M059J (cell line): Measurements from ENCODE around the gene TEC. TPM values are rescaled to one million over a fixed set of nuclear protein-coding genes. Genes with fewer than 3 reads are reported as not detected.
"Not testable (repeated sequence)": the region's sequence is repeated elsewhere in the genome, so short reads cannot be mapped to it uniquely, and the experiment has no call there.

Experiments used
- DNase-seq: peaks from one replicate; pipeline ENCODE4 v3.0.0-alpha.2; 2012; ENCODE audit warnings: low read depth
- total RNA-seq: library from RNA; depleted of rRNA; stranded (reverse); fragments of >200 nt; shearing (Covaris generic); gene quantifications from 2 replicates; pipeline ENCODE4 v1.2.3, GENCODE V29; 2014

TEC gene
- total RNA-seq, 1 experiment from 2014 or later = 0.12 TPM

DNA sequence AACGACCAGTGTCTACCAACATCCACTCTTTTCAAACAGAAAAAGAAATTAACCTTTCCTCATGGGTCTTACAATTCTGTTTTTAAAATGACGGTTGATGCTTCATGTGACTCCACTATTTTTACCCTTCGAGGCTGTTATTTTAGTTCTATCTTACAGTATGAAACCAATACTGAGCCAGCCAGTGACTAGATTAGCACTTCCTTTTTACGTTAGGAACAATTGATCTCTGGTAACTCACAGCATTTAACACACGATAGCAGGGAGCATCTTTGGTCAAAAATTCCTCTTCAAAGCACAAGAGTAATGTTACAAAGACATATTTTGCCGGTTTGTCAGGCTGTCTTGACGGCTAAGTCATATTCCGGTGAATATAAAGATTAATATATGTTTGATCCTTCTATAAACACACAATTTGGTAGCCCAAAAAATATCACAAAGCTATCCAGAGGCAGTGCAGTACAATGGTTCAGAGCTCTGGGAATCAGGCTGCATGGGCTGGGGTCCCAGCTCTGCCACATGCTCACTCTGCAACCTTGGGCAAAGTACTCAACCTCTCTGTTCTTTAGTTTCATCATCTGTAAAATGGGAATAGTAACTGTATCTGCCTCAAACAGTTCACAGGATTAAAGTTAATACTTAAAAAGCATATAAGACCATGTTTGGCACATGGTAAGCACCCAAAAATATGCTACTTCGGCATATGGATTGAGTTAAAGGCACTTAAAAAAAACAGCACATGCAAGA is 72.7 kb downstream of the TEC start:
- no peak for DNase-seq

DNA sequence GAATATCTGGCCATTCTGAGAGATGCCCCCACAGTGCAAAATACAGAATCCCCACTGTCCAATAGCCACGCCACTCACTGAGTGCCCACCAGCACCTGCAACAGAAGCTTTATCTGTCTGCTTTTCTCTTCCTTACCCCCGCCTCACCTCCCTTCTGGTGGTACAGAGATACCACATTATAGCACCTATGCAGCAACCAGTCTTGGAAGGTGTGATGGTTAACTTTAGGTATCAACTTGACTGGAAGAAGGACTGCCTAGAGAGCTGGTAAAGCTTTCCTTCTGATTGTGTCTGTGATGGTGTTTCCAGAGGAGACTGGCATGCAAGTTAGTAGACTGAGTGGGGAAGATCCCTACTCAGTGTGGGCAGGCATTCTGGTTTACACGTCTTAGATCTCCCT is 73.8 kb downstream of the TEC start:
- DNase-seq = no peak

DNA sequence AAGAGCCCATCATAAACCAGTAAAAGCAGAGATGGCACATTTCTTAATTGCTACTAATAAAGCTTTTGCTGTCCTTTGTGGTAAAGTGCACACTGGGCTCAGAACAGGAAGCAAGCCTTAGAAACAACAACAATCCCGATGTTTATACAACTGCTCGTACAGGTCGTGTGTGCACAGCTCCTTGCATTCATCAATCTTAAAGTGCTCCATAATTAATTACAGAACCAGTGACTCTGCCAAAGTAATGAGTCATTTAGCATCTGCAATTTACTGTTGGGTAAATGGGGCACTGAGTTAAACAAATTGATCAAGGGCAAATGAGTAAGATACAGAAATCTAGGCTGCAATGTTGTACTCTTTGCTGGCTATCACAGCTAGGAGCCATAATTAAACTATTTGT is 74.3 kb downstream of the TEC start:
- peak; percentile 80 for DNase-seq

DNA sequence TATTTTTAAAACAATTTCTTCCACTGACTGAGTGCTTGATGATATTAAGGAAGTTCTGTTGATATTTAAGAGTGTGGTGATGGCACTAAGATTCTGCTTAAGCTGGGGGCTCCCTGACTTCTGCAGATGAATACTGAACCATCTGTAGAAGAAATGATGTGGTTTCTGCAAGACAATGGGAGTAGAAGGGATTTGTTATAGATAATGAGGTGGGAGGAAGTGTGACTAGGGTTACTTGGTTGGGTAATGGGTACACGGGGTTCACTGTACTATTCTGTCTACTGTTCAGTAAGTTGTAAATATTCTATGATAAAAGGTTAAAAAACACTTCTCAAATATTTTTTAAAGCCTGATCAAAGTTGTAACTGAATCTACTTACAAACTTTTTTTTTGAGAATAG is 74.7 kb downstream of the TEC start:
- DNase-seq = no peak

GRCh38 chr4:48193921-48194468 is 75.6 kb downstream of the TEC start:
- no peak for DNase-seq

GRCh38 chr4:48193096-48193836 is 76.4 kb downstream of the TEC start:
- no peak for DNase-seq

DNA sequence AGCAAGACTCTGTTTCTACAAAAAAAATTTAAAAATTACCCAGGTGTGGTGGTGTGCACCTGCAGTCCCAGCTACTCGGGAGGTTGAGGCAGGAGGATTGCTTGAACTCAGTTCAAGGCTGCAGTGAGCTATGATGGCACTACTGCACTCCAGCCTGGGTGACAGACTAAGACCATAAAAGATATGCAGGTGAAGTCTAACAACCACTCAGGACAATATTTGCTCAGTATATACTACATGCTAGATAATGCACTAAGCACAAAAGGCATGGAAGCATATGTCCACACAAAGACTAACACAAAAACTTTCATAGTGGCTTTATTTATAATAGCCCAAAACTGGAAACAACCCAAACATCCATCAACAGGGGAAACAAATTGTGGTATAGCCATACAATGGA is 77.9 kb downstream of the TEC start:
- no peak for DNase-seq

DNA sequence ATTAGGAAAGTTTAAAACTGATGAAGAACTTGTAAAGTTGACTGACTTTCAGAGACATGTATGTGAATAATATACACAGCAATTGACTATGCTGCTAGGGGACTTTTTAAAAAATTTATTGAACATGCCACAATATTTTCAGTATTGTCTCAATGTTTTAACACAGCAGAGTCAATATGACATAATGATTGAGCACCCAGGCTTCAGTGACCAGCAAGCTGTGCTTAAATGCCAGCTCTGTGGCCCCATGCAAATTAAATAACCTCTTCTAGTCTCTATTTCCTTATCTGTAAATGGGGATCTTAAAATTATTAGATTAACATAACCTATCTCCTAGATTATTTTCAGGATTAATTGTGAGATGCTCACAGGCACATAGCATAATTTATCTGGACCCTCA is 78.8 kb downstream of the TEC start:
- DNase-seq = no peak

DNA sequence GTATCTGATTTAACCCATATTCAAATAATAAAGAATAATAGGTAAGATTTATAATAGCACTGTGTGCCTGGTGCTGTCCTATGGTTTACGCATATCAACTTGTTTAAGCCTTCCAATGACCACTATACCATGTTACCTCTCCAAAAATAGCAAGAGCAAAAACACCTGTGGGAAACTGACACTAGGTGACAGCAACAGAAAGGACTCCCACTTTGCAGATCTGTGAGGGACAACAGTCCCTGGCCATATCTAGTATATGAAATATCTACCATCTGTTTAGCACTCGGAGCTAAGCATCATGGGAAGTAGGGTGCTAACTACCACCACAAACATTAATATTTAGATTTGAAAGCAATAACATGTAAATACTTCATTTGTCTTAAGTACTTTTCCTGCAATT is 79.9 kb downstream of the TEC start:
- DNase-seq = no peak

DNA sequence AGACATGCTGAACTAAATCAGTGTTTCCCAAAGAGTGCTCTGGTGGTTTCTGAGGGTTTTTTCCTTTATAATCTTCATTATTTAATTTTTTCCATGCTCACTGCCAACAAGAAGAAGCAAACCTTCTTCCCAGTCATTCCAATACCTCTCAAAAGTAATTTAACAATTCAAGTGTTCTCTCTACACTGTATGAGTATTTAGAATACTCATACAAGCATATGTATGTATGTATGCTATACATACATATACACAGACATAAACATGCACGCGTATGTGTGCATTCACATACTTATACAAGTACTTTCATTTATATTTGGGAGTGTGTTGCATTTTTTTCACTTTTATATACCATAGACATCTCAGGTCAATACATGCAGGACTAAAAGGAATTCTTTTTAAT is 81.2 kb downstream of the TEC start:
- no peak for DNase-seq

GRCh38 chr4:48187813-48188212 is 81.8 kb downstream of the TEC start:
- DNase-seq = no peak

DNA sequence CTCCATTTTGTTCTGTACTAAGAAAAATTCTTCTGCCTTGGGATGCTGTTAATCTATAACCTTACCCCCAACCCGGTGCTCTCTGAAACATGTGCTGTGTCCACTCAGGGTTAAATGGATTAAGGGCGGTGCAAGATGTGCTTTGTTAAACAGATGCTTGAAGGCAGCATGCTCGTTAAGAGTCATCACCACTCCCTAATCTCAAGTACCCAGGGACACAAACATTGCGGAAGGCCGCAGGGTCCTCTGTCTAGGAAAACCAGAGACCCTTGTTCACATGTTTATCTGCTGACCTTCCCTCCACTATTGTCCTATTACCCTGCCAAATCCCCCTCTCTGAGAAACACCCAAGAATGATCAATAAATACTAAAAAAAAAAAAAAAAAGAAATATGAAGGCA is 82.6 kb downstream of the TEC start:
- DNase-seq = not testable (repeated sequence)

- DNase-seq = not testable (repeated sequence)
Measured at GRCh38 chr4:48186394-48186793, 83.2 kb downstream of the TEC start.

DNA sequence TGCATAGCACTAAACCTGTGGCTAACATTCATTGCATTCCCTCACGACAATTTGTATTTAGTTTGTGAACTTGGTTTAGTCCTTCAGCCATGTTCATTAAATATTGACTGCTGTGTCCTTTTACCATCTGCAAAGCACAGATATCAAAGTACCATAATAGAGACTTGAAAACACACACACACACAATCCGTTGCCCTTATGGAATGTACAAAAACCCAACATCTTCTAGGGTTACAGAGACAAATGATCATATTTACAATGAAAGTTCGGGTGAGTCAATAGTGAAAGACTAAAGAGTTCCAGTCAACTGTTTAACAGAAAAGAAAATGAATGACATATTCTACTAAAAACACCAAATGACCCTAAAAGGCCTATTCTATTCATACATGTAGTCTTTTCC is 84.8 kb downstream of the TEC start:
- peak; percentile 15 for DNase-seq

GRCh38 chr4:48180234-48180633 is 89.4 kb downstream of the TEC start:
- peak; percentile 15 for DNase-seq

- DNase-seq = no peak
Measured at GRCh38 chr4:48178931-48179330, 90.7 kb downstream of the TEC start.

- peak; percentile 65 for DNase-seq
Measured at GRCh38 chr4:48175806-48176205, 93.8 kb downstream of the TEC start.

DNA sequence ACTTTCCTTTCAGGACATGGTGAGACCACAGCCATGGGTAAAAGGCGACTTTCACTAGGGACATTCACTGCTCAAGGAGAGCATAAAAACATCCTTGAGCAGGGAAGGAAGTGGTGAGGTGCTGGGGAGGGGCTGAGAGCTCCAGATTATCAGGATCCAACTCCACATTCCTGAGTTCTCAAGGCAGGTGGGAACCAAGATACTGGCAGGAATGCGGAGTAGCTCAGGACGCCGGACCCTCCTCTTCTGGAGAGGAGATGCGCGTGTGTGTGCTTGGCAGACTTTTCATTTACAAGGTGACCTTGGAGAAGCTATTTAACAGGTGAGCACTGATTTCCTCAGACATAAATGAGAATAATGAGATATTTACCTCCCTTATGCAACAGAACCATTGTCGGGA is 94.3 kb downstream of the TEC start:
- DNase-seq = peak; percentile 20

- peak; percentile 90 for DNase-seq
Measured at GRCh38 chr4:48173056-48173991, 96.3 kb downstream of the TEC start.

DNA sequence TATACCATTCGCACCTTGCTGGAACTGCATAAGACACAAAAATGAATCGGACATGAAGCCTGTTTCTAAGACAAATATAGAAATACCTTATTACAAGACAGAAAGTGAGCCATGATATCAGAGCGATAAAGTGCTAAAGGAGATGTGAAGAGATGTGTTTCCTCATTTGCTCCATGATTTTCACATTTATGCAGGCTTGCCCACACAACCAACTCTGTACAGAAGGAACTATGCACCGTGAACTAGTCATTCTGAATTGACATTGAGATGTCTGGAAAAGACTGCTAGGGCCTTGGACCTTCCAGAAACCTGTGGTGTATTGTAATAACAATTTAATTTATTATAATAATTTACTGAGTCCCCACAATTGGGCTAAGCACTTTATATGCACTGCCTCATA is 97.0 kb downstream of the TEC start:
- DNase-seq = no peak

- DNase-seq = no peak
Measured at GRCh38 chr4:48169636-48170035, 100.0 kb downstream of the TEC start.
